ENCODE data around the gene SPEM3. TPM values are rescaled to one million over a fixed set of nuclear protein-coding genes. Genes with fewer than 3 reads are reported as not detected.

Gene SPEM3
- total and polyA plus RNA-seq, 2 of the 4 experiments (the other 2 are of a cell fraction): not detected

GRCh38 chr17:7416323-7416722 lies 12.3 kb upstream of the SPEM3 start:
- Histone ChIP-seq H2BK20ac (ENCODE audit: low read depth, low read length) (no peak overlapping the region), H2AFZ (replicated peaks; ENCODE audit: low read length, poor library complexity) (no peak overlapping the region), H3K9ac (ENCODE audit: low read depth, low read length) (no peak overlapping the region), H3K4me2 (ENCODE audit: low read depth, low read length) (no peak overlapping the region), H3K9me1 (ENCODE audit: insufficient read depth, low read length) (peaks cover 2% of the 10 kb centered on the region; the same call in 1 of the 2 replicates), H3K4ac (ENCODE audit: low read depth, low read length) (no peak overlapping the region), H4K8ac (ENCODE audit: low read depth in 2 of 2, low read length in 2 of 2) (no peak overlapping the region), H3K4me1 (ENCODE audit: control insufficient read depth, insufficient read depth, low read length) (peaks cover 4% of the 10 kb centered on the region; the same call in 1 of the 2 replicates), H2BK120ac (ENCODE audit: low read depth, low read length) (no peak overlapping the region), H3K9me3 (ENCODE audit: control insufficient read depth, insufficient read depth, low read length) (no peaks in the 10 kb centered on the region), H4K5ac (ENCODE audit: low read depth, low read length) (no peak overlapping the region), H3K36me3 (ENCODE audit: control insufficient read depth, insufficient read depth, low read length) (peaks cover 27% of the 10 kb centered on the region), H2AK9ac (replicated peaks; ENCODE audit: low read depth, low read length, poor library complexity) (no peak overlapping the region), H4K20me1 (ENCODE audit: insufficient read depth, low read length) (peaks cover 7% of the 10 kb centered on the region; the same call in 1 of the 2 replicates), H3K79me1 (ENCODE audit: low read depth in 1 of 2, low read length in 2 of 2) (no peaks in the 10 kb centered on the region; a peak in 1 of 4 replicates), H3K27me3 (ENCODE audit: control insufficient read depth, insufficient read depth, low read length) (no peaks in the 10 kb centered on the region), H3K56ac (ENCODE audit: extremely low read depth, insufficient read depth, low read length) (no peak overlapping the region), H3K4me3 (ENCODE audit: insufficient read depth, low read depth, low read length) (no peak overlapping the region), H2BK5ac (ENCODE audit: low read depth, low read length, poor library complexity, severe bottlenecking) (no peak overlapping the region), H2AK5ac (ENCODE audit: low read depth, low read length) (no peak overlapping the region), H3K18ac (ENCODE audit: low read depth, low read length) (no peak overlapping the region), H3K27ac (ENCODE audit: insufficient read depth, low read length) (no peak overlapping the region), H2BK15ac (ENCODE audit: low read depth, low read length) (no peak overlapping the region), H4K91ac (ENCODE audit: insufficient read depth, low read depth, low read length) (no peak overlapping the region), H3K23ac (ENCODE audit: low read depth, low read length) (no peak overlapping the region), H3K14ac (replicated peaks; ENCODE audit: low read depth, low read length) (no peak overlapping the region)
- DNase-seq (no peak), ATAC-seq (ENCODE audit: low read depth) (no peak)
- BruUV-seq (replicated peaks): no TSS peak
- 93% methylated on average over 3 of the region's 6 CpGs; no CpG with 5 or more reads in 1 of the 2 experiments for WGBS, 2 experiments (ENCODE audit: extremely low coverage in 2 of 2, insufficient read length in 1 of 2)
- intact Hi-C loops (cut with micrococcal nuclease) (no loop called here), in situ Hi-C loops (cut with MboI; ENCODE audit: low sequenced_read_pairs) (no loop called here), dilution Hi-C loops (cut with HindIII; ENCODE audit: low sequenced_read_pairs, unreplicated experiment) (no loop called here)
- ChIA-PET POLR2A (ENCODE audit: unreplicated experiment) (no interaction called here), CTCF (no interaction called here)
- TF ChIP-seq MAFK (IDR thresholded peaks at IDR 0.05; ENCODE audit: low read depth, low read length) (no peak), MAZ (IDR thresholded peaks at IDR 0.05; ENCODE audit: borderline replicate concordance, low read depth, low read length) (no peak), POLR2A (IDR thresholded peaks at IDR 0.05; ENCODE audit: low read depth, low read length) (no peak), RCOR1 (IDR thresholded peaks at IDR 0.05; ENCODE audit: insufficient replicate concordance, low read length) (no peak), CHD1 (IDR thresholded peaks at IDR 0.05; ENCODE audit: low read depth, low read length) (no peak), RFX5 (IDR thresholded peaks at IDR 0.05; ENCODE audit: low read depth, low read length) (no peak), RAD21 (IDR thresholded peaks at IDR 0.05; ENCODE audit: low read length) (no peak), BHLHE40 (IDR thresholded peaks at IDR 0.05; ENCODE audit: low read depth, low read length) (no peak), FOS (IDR thresholded peaks at IDR 0.05; ENCODE audit: low read depth, low read length) (no peak), USF2 (IDR thresholded peaks at IDR 0.05; ENCODE audit: low read depth, low read length) (no peak), NFE2L2 (IDR thresholded peaks at IDR 0.05; ENCODE audit: low read depth, low read length) (no peak), MXI1 (IDR thresholded peaks at IDR 0.05; ENCODE audit: borderline replicate concordance, low read depth, low read length) (no peak), CEBPB (IDR thresholded peaks at IDR 0.05; ENCODE audit: low read depth, low read length) (no peak)
- TF ChIP-seq, protein P1, sequence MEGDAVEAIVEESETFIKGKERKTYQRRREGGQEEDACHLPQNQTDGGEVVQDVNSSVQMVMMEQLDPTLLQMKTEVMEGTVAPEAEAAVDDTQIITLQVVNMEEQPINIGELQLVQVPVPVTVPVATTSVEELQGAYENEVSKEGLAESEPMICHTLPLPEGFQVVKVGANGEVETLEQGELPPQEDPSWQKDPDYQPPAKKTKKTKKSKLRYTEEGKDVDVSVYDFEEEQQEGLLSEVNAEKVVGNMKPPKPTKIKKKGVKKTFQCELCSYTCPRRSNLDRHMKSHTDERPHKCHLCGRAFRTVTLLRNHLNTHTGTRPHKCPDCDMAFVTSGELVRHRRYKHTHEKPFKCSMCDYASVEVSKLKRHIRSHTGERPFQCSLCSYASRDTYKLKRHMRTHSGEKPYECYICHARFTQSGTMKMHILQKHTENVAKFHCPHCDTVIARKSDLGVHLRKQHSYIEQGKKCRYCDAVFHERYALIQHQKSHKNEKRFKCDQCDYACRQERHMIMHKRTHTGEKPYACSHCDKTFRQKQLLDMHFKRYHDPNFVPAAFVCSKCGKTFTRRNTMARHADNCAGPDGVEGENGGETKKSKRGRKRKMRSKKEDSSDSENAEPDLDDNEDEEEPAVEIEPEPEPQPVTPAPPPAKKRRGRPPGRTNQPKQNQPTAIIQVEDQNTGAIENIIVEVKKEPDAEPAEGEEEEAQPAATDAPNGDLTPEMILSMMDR (conservative IDR thresholded peaks at IDR 0.05; ENCODE audit: low read depth, low read length): no peak
- TF ChIP-seq, protein P2, sequence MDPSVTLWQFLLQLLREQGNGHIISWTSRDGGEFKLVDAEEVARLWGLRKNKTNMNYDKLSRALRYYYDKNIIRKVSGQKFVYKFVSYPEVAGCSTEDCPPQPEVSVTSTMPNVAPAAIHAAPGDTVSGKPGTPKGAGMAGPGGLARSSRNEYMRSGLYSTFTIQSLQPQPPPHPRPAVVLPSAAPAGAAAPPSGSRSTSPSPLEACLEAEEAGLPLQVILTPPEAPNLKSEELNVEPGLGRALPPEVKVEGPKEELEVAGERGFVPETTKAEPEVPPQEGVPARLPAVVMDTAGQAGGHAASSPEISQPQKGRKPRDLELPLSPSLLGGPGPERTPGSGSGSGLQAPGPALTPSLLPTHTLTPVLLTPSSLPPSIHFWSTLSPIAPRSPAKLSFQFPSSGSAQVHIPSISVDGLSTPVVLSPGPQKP (IDR thresholded peaks at IDR 0.05; ENCODE audit: borderline replicate concordance, low read depth, low read length): no peak
